Osteoblast (primary cell): Measurements from ENCODE around the gene PPFIBP2. TPM values are rescaled to one million over a fixed set of nuclear protein-coding genes. Genes with fewer than 3 reads are reported as not detected.

Experiments used
- DNase-seq: peaks from one replicate; pipeline ENCODE4 v3.0.0; 2011; ENCODE audit warnings: low spot score, mixed read lengths; ENCODE audit not compliant: insufficient read length; ENCODE audit errors: missing footprints
- H2AFZ ChIP-seq: 2 replicates; pipeline ENCODE4 v1.6.0; 2011; ENCODE audit warnings: mild to moderate bottlenecking, low read length
- H3K27ac ChIP-seq: 2 replicates; pipeline ENCODE4 v1.5.1; 2011; ENCODE audit warnings: mild to moderate bottlenecking, low read depth, low read length, moderate library complexity
- H3K27me3 ChIP-seq: 2 replicates; pipeline ENCODE4 v1.6.0; 2012; ENCODE audit warnings: mild to moderate bottlenecking, control low read depth, inconsistent platforms, low read length, moderate library complexity; ENCODE audit not compliant: insufficient read depth
- H3K36me3 ChIP-seq: 2 replicates; pipeline ENCODE4 v1.5.1; 2011; ENCODE audit warnings: mild to moderate bottlenecking, low read length, control low read depth, moderate library complexity; ENCODE audit not compliant: insufficient read depth
- H3K4me1 ChIP-seq: 2 replicates; pipeline ENCODE4 v1.5.1; 2011; ENCODE audit warnings: mild to moderate bottlenecking, low read length, control low read depth, moderate library complexity; ENCODE audit not compliant: insufficient read depth
- H3K4me2 ChIP-seq: 2 replicates; pipeline ENCODE4 v1.6.0; 2011; ENCODE audit warnings: mild to moderate bottlenecking, low read length; ENCODE audit not compliant: insufficient read depth
- H3K4me3 ChIP-seq: fragments of 200-600 bp; sonication (generic); 3 replicates; pipeline ENCODE4 v1.5.1; 2012; ENCODE audit warnings: mild to moderate bottlenecking, low read length, inconsistent platforms; ENCODE audit not compliant: insufficient read depth
- H3K79me2 ChIP-seq: 2 replicates; pipeline ENCODE4 v1.6.0; 2012; ENCODE audit warnings: mild to moderate bottlenecking, low read length, control low read depth, inconsistent platforms; ENCODE audit not compliant: insufficient read depth
- H3K9me3 ChIP-seq: 2 replicates; pipeline ENCODE4 v1.5.1; 2011; ENCODE audit warnings: low read depth, low read length, control low read depth
- H4K20me1 ChIP-seq: 2 replicates; pipeline ENCODE4 v1.6.0; 2012; ENCODE audit warnings: mild to moderate bottlenecking, low read length, control low read depth; ENCODE audit not compliant: insufficient read depth
- CTCF ChIP-seq: IDR thresholded peaks from 2 replicates; pipeline ENCODE4 v1.5.1; 2011; ENCODE audit warnings: mild to moderate bottlenecking, low read depth, low read length, moderate library complexity; ENCODE audit errors: extremely low read depth
- total RNA-seq: library from RNA; depleted of rRNA; stranded (reverse); fragments of >200 nt; gene quantifications from 2 replicates; pipeline ENCODE4 v1.2.3, GENCODE V29; 2012

Gene PPFIBP2
- total RNA-seq, 1 donor = 25.0 TPM

GRCh38 chr11:7696424-7696823 is 182.6 kb downstream of the PPFIBP2 start:
- Histone ChIP-seq H3K4me1 (no peaks in the 10 kb centered on the region), H4K20me1 (no peaks in the 10 kb centered on the region), H3K79me2 (no peaks in the 10 kb centered on the region), H3K27me3 (peaks cover 16% of the 10 kb centered on the region), H3K9me3 (no peaks in the 10 kb centered on the region), H3K36me3 (no peaks in the 10 kb centered on the region), H2AFZ (no peak overlapping the region), H3K4me3 (no peak overlapping the region), H3K27ac (no peak overlapping the region), H3K4me2 (no peak overlapping the region)
- DNase-seq = no peak
- TF ChIP-seq CTCF = no peak

Other genes starting within 250 kb of the PPFIBP2 start
- 20.3 and 33.0 TPM in 2 replicates for gene OLFML1, start 28.5 kb upstream of the PPFIBP2 start, total RNA-seq
- 9.1 and 14.8 TPM in 2 replicates for gene CYB5R2, start 159.5 kb downstream of the PPFIBP2 start, total RNA-seq
- gene OVCH2, start 192.5 kb downstream of the PPFIBP2 start, total RNA-seq = under 0.01 TPM in 1 of 2 replicates, not detected in the other